ENCODE measurements around the gene NHSL1.

GRCh38 chr6:138454981-138455706, 44.1 kb downstream of the NHSL1 start:
- TF ChIP-seq OSR1 (CRISPR knock-in tag; IDR thresholded peaks at IDR 0.05) (no peak), TOX (CRISPR knock-in tag; IDR thresholded peaks at IDR 0.05; ENCODE audit: borderline replicate concordance) (no peak), PATZ1 (CRISPR knock-in tag; IDR thresholded peaks at IDR 0.05; ENCODE audit: borderline replicate concordance) (no peak), ARNTL (CRISPR knock-in tag; IDR thresholded peaks at IDR 0.05; ENCODE audit: borderline replicate concordance, low read depth) (no peak), ESRRG (CRISPR knock-in tag; IDR thresholded peaks at IDR 0.05) (no peak), ZFP30 (CRISPR knock-in tag; IDR thresholded peaks at IDR 0.05) (no peak), CREB5 (CRISPR knock-in tag; IDR thresholded peaks at IDR 0.05; ENCODE audit: low read depth) (no peak)

All from SK-N-SH treated with all-trans-retinoic acid at 6 μM for 48 hours (cell line).